H1 (cell line): ENCODE results near the gene AFF4. TPM values are rescaled to one million over a fixed set of nuclear protein-coding genes. Genes with fewer than 3 reads are reported as not detected.

ENCODE experiments used
- CTCF ChIA-PET: fragments of 300-600 bp; sonication (Branson Sonifier 250); formaldehyde crosslinking; loops from one replicate; lab custom pipeline; 2021; ENCODE audit not compliant: partially characterized antibody; lab: Charles Lee
- POLR2A ChIA-PET: fragments of 300-600 bp; sonication (Branson Sonifier 250); formaldehyde crosslinking; loops from one replicate; lab custom pipeline; 2021; ENCODE audit warnings: inconsistent platforms; ENCODE audit not compliant: partially characterized antibody; lab: Charles Lee
- DNase-seq, 2 experiments: peaks; one replicate each; pipeline versions ENCODE4 v3.0.0 to v3.0.0-alpha.2; 2010 to 2022; ENCODE audit warnings: low spot score in 2 of 2, low read depth in 1 of 2, mixed read lengths in 1 of 2
- FAIRE-seq: peaks from 2 replicates; lab custom pipeline; 2011; peaks lifted over from hg19 to GRCh38; lab: Jason Lieb, UNC
- H2AFZ ChIP-seq: 2 replicates; pipeline ENCODE4 v1.8.1; 2012; ENCODE audit warnings: low read length, inconsistent platforms
- H2AK5ac ChIP-seq: 2 replicates; pipeline ENCODE4 v1.6.1; 2013; ENCODE audit warnings: low read depth, low read length
- H2BK120ac ChIP-seq: replicated peaks from 2 replicates; pipeline ENCODE3; 2013; ENCODE audit warnings: low read depth, low read length, inconsistent platforms
- H2BK12ac ChIP-seq: 2 replicates; pipeline ENCODE4 v1.6.1; 2013; ENCODE audit warnings: low read depth, low read length
- H2BK15ac ChIP-seq: 2 replicates; pipeline ENCODE4 v1.6.1; 2013; ENCODE audit warnings: low read length
- H2BK20ac ChIP-seq: 2 replicates; pipeline ENCODE4 v1.6.1; 2013; ENCODE audit warnings: low read length
- H2BK5ac ChIP-seq: 2 replicates; pipeline ENCODE4 v1.6.1; 2013; ENCODE audit warnings: low read depth, low read length
- H3K14ac ChIP-seq: 2 replicates; pipeline ENCODE4 v1.6.1; 2013; ENCODE audit warnings: inconsistent platforms; ENCODE audit not compliant: insufficient read length
- H3K18ac ChIP-seq: 2 replicates; pipeline ENCODE4 v1.6.1; 2013; ENCODE audit warnings: low read length; ENCODE audit errors: extremely low read depth
- H3K23ac ChIP-seq: 2 replicates; pipeline ENCODE4 v1.6.1; 2013; ENCODE audit warnings: inconsistent platforms; ENCODE audit not compliant: insufficient read length
- H3K23me2 ChIP-seq: 2 replicates; pipeline ENCODE4 v1.6.1; 2013; ENCODE audit warnings: low read depth, low read length
- H3K27ac ChIP-seq: 2 replicates; pipeline ENCODE4 v1.6.1; 2011; ENCODE audit warnings: low read depth, low read length, inconsistent platforms
- H3K27me3 ChIP-seq, 4 experiments: replicated peaks in 1 of 4; 1 replicate in 1 of 4; 2 replicates in 3 of 4; pipeline versions ENCODE4 v1.6.1 to v1.8.1; 2011 to 2013; ENCODE audit warnings: low read length in 3 of 4, mild to moderate bottlenecking in 3 of 4, inconsistent platforms in 2 of 4, mixed read lengths in 2 of 4, moderate library complexity in 1 of 4; ENCODE audit not compliant: control insufficient read depth in 3 of 4, insufficient read depth in 3 of 4; ENCODE audit errors: extremely low read depth in 1 of 4
- H3K36me3 ChIP-seq, 4 experiments: 2 replicates each; pipeline versions ENCODE4 v1.6.1 to v1.8.1; 2011 to 2013; ENCODE audit warnings: mild to moderate bottlenecking in 4 of 4, low read length in 3 of 4, moderate library complexity in 2 of 4, control low read depth in 1 of 4, inconsistent platforms in 1 of 4; ENCODE audit not compliant: insufficient read depth in 4 of 4, control insufficient read depth in 2 of 4
- H3K4ac ChIP-seq: replicated peaks from 2 replicates; pipeline ENCODE3; 2013; ENCODE audit warnings: low read length, low read depth, mixed read lengths, inconsistent platforms; ENCODE audit not compliant: insufficient read length
- H3K4me1 ChIP-seq, 4 experiments: replicated peaks in 1 of 4; 1 replicate in 1 of 4; 2 replicates in 3 of 4; pipeline versions ENCODE4 v1.6.1 to v1.8.1; 2011 to 2013; ENCODE audit warnings: low read length in 3 of 4, inconsistent platforms in 2 of 4, mixed read lengths in 1 of 4; ENCODE audit not compliant: insufficient read depth in 4 of 4, control insufficient read depth in 3 of 4
- H3K4me2 ChIP-seq, 2 experiments: 2 replicates each; pipeline versions ENCODE4 v1.6.1 to v1.8.1; 2011 to 2013; ENCODE audit warnings: low read depth in 2 of 2, low read length in 2 of 2, control low read depth in 1 of 2, inconsistent platforms in 1 of 2, mild to moderate bottlenecking in 1 of 2; ENCODE audit not compliant: insufficient read depth in 1 of 2
- H3K4me3 ChIP-seq, 4 experiments: fragments of 200-600, 300-600 bp in 1 of 4; sonication (generic), shearing (Covaris generic), sonication (Bioruptor Twin) in 1 of 4; 2 replicates each; pipeline versions ENCODE4 v1.5.1 to v1.8.1; 2011 to 2016; ENCODE audit warnings: low read length in 4 of 4, low read depth in 3 of 4, control low read depth in 2 of 4, inconsistent platforms in 2 of 4, mild to moderate bottlenecking in 2 of 4, mixed read lengths in 1 of 4, moderate library complexity in 1 of 4; ENCODE audit not compliant: insufficient read depth in 2 of 4; ENCODE audit errors: extremely low read depth in 1 of 4
- H3K56ac ChIP-seq: replicated peaks from 2 replicates; pipeline ENCODE3; 2013; ENCODE audit warnings: low read depth, mild to moderate bottlenecking, mixed read lengths, low read length, inconsistent platforms; ENCODE audit not compliant: insufficient read length
- H3K79me1 ChIP-seq: 2 replicates; pipeline ENCODE4 v1.6.1; 2013; ENCODE audit warnings: low read depth, low read length, control low read depth
- H3K79me2 ChIP-seq, 2 experiments: 2 replicates each; pipeline versions ENCODE4 v1.6.1 to v1.8.1; 2012 to 2013; ENCODE audit warnings: low read length in 2 of 2, mild to moderate bottlenecking in 2 of 2, inconsistent platforms in 1 of 2; ENCODE audit not compliant: insufficient read depth in 2 of 2, control insufficient read depth in 1 of 2
- H3K9ac ChIP-seq, 4 experiments: replicated peaks in 1 of 4; 1 replicate in 1 of 4; 2 replicates in 3 of 4; pipeline versions ENCODE4 v1.6.1 to v1.8.1; 2011 to 2013; ENCODE audit warnings: low read depth in 3 of 4, low read length in 3 of 4, control low read depth in 2 of 4, mild to moderate bottlenecking in 2 of 4, moderate library complexity in 2 of 4, inconsistent platforms in 1 of 4; ENCODE audit errors: extremely low read depth in 1 of 4
- H3K9me3 ChIP-seq, 2 experiments: 2 replicates each; pipeline versions ENCODE4 v1.6.1 to v1.8.1; 2012 to 2013; ENCODE audit warnings: mild to moderate bottlenecking in 2 of 2, moderate library complexity in 2 of 2, control low read depth in 1 of 2, inconsistent platforms in 1 of 2, low read depth in 1 of 2, low read length in 1 of 2, mixed read lengths in 1 of 2; ENCODE audit not compliant: insufficient read depth in 2 of 2
- H4K20me1 ChIP-seq, 2 experiments: replicated peaks in 1 of 2; 2 replicates each; pipeline versions ENCODE3 to v1.8.1; 2011 to 2013; ENCODE audit warnings: inconsistent platforms in 2 of 2, low read length in 2 of 2, mild to moderate bottlenecking in 1 of 2; ENCODE audit not compliant: insufficient read depth in 2 of 2, control insufficient read depth in 1 of 2
- H4K5ac ChIP-seq: 2 replicates; pipeline ENCODE4 v1.6.1; 2013; ENCODE audit warnings: low read length, low read depth, mixed read lengths, inconsistent platforms; ENCODE audit not compliant: insufficient read length
- H4K8ac ChIP-seq: 2 replicates; pipeline ENCODE4 v1.8.0; 2013; ENCODE audit warnings: mild to moderate bottlenecking, moderate library complexity, low read length, inconsistent platforms; ENCODE audit not compliant: insufficient read depth; ENCODE audit errors: extremely low read depth
- H4K91ac ChIP-seq: replicated peaks from 2 replicates; pipeline ENCODE3; 2013; ENCODE audit warnings: low read length, mixed read lengths, inconsistent platforms; ENCODE audit not compliant: insufficient read length
- CBX5 ChIP-seq: fragments of 300-800, 300-1000 bp; sonication (generic); IDR thresholded peaks from 2 replicates; pipeline ENCODE4 v1.7.1; 2016; ENCODE audit warnings: antibody characterized with exemption, low read length, low read depth
- CEBPB ChIP-seq: IDR thresholded peaks from 2 replicates; pipeline ENCODE4 v1.6.1; 2012; ENCODE audit warnings: low read depth, low read length
- CREB1 ChIP-seq: IDR thresholded peaks from 2 replicates; pipeline ENCODE4 v1.6.1; 2012; ENCODE audit warnings: inconsistent platforms
- CTCF ChIP-seq, 3 experiments: IDR thresholded peaks; 1 replicate in 2 of 3; 2 replicates in 1 of 3; pipeline versions ENCODE4 v1.5.1 to v1.6.1; 2011; ENCODE audit warnings: low read length in 3 of 3, mild to moderate bottlenecking in 3 of 3, inconsistent platforms in 2 of 3, low read depth in 1 of 3, moderate library complexity in 1 of 3; ENCODE audit not compliant: insufficient read depth in 1 of 3; ENCODE audit errors: control extremely low read depth in 1 of 3
- EGR1 ChIP-seq: IDR thresholded peaks from 2 replicates; pipeline ENCODE4 v1.6.1; 2011; ENCODE audit warnings: low read depth, low read length, borderline replicate concordance
- EP300 ChIP-seq, 2 experiments: IDR thresholded peaks; 1 replicate in 1 of 2; 2 replicates in 1 of 2; pipeline ENCODE4 v1.6.1; 2011 to 2012; ENCODE audit warnings: low read depth in 2 of 2, low read length in 2 of 2, mild to moderate bottlenecking in 2 of 2, borderline replicate concordance in 1 of 2, inconsistent platforms in 1 of 2, moderate library complexity in 1 of 2
- HDAC6 ChIP-seq: IDR thresholded peaks from one replicate; pipeline ENCODE4 v1.7.1; 2012; ENCODE audit warnings: low read depth, mild to moderate bottlenecking, inconsistent platforms, low read length, moderate library complexity
- NRF1 ChIP-seq: IDR thresholded peaks from 2 replicates; pipeline ENCODE4 v1.6.1; 2011; ENCODE audit warnings: mild to moderate bottlenecking, low read depth, low read length, improper control_type of control experiment
- POLR2AphosphoS5 ChIP-seq: IDR thresholded peaks from 2 replicates; pipeline ENCODE4 v1.6.1; 2011; ENCODE audit warnings: low read depth, low read length
- POU5F1 ChIP-seq: IDR thresholded peaks from 2 replicates; pipeline ENCODE4 v1.6.1; 2011; ENCODE audit warnings: low read depth, mild to moderate bottlenecking, low read length, moderate library complexity
- RBBP5 ChIP-seq: IDR thresholded peaks from 2 replicates; pipeline ENCODE4 v1.7.1; 2012; ENCODE audit warnings: low read depth, mild to moderate bottlenecking, inconsistent platforms, low read length, moderate library complexity, borderline replicate concordance
- SRF ChIP-seq: IDR thresholded peaks from 2 replicates; pipeline ENCODE4 v1.6.1; 2011; ENCODE audit warnings: mild to moderate bottlenecking, low read depth, low read length, moderate library complexity
- TEAD4 ChIP-seq: IDR thresholded peaks from 2 replicates; pipeline ENCODE4 v1.6.1; 2012; ENCODE audit warnings: low read depth, low read length, inconsistent platforms, mixed read lengths
- WGBS, 2 experiments: shearing (Covaris generic) in 1 of 2; methylation state at CpG; one replicate each; pipeline versions ENCODE4 v1.1.6 to v1.1.7; 2013 to 2015; ENCODE audit warnings: low lambda C conversion rate in 2 of 2, mixed read lengths in 2 of 2, inconsistent platforms in 1 of 2, low coverage in 1 of 2, missing lambda C conversion rate in 1 of 2; ENCODE audit not compliant: insufficient replicate concordance in 2 of 2, insufficient coverage in 1 of 2, insufficient read length in 1 of 2; ENCODE audit errors: extremely low coverage in 1 of 2, missing lambda C conversion rate in 1 of 2; 5-methylcytosine and 5-hydroxymethylcytosine counted together
- polyA plus RNA-seq, 7 experiments: library from polyadenylated mRNA; depleted of rRNA in 3 of 7; stranded (reverse) in 5 of 7; unstranded in 2 of 7; fragments of >200 nt in 5 of 7; fragments of 200-250 nt in 2 of 7; gene quantifications; 1 replicate in 5 of 7; 2 replicates in 1 of 7; 4 replicates in 1 of 7; pipeline versions ENCODE4 v1.2.1 to v1.2.3, GENCODE V29; 2011 to 2013; ENCODE audit warnings: missing spikeins in 2 of 7, mixed read lengths in 2 of 7
- total RNA-seq: library from RNA; stranded (reverse); fragmentation: NEBNext Ultra II Directional; extraction: Animal tissue kit (Norgen Biotek cat#: 25700); gene quantifications from 2 replicates; pipeline ENCODE4 v1.2.1, GENCODE V29; 2021

AFF4 gene
- total and polyA plus RNA-seq, 2 of the 8 experiments (the other 6 are each of a cell fraction or from before 2014, with no cell fraction given), result 12.0 to 61.4 TPM

DNA sequence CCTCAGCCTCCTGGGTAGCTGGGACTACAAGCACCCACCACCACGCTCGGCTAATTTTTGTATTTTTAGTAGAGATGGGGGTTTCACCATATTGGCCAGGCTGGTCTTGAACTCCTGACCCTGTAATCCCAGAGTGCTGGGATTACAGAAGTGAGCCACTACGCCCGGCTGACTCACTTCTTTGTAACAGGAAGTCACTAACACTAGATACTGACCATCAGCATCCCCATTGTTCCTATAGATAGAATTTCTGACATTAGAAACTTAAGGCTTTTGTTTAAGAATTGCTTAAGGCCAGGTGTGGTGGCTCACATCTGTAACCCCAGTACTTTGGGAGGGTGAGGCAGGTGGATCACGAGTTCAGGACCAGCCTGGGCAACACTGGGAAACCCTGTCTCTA lies 47.8 kb downstream of the AFF4 start:
- H3K4me1 ChIP-seq, result no peaks in the 10 kb centered on the region
- no peak overlapping the region for H3K4ac ChIP-seq
- H3K9me3 ChIP-seq, result no peaks in the 10 kb centered on the region
- H3K9ac ChIP-seq, result no peak overlapping the region
- no peak overlapping the region for H3K18ac ChIP-seq
- H3K79me1 ChIP-seq, result no peaks in the 10 kb centered on the region; the same call in 1 of the 2 replicates
- POLR2A ChIA-PET, result no interaction called here
- H4K91ac ChIP-seq, result no peak overlapping the region
- no peak overlapping the region for H2BK5ac ChIP-seq
- H4K20me1 ChIP-seq, result peaks cover 2 to 3% of the 10 kb centered on the region in 2 experiments
- H2BK15ac ChIP-seq, result no peak overlapping the region
- no peak overlapping the region for H3K4me3 ChIP-seq
- no peak overlapping the region for H2BK120ac ChIP-seq
- no peak overlapping the region for H3K14ac ChIP-seq
- DNase-seq (no peak), FAIRE-seq (no peak)
- H2BK12ac ChIP-seq, result no peak overlapping the region
- CTCF ChIA-PET, result no interaction called here
- no peak overlapping the region for H3K4me2 ChIP-seq
- no peak overlapping the region for H2BK20ac ChIP-seq
- H2AFZ ChIP-seq, result no peak overlapping the region
- no peaks in the 10 kb centered on the region for H3K27me3 ChIP-seq
- no peak overlapping the region for H4K8ac ChIP-seq
- no peak overlapping the region for H2AK5ac ChIP-seq
- H3K27ac ChIP-seq, result no peak overlapping the region
- H4K5ac ChIP-seq, result no peak overlapping the region
- H3K36me3 ChIP-seq, result peaks cover 0 to 29% (median 2%) of the 10 kb centered on the region in 4 experiments; a peak in 3 of 8 replicates
- no peak overlapping the region for H3K56ac ChIP-seq
- H3K23me2 ChIP-seq, result no peaks in the 10 kb centered on the region; the same call in 1 of the 2 replicates
- 94% methylated on average over 5 of the region's 5 CpGs; no CpG with 5 or more reads in 1 of the 2 experiments for WGBS, 2 experiments
- peaks cover 0 to 6% of the 10 kb centered on the region in 2 experiments; a peak in 2 of 4 replicates for H3K79me2 ChIP-seq
- H3K23ac ChIP-seq, result no peak overlapping the region
- TF ChIP-seq HDAC6, result no peak
- TF ChIP-seq POLR2AphosphoS5, result no peak
- TF ChIP-seq EP300 (IDR thresholded peaks at IDR 0.05; ENCODE audit: borderline replicate concordance in 1 of 2, low read depth in 2 of 2, low read length in 2 of 2), result no peak
- TF ChIP-seq CREB1, result no peak
- no peak for TF ChIP-seq CEBPB
- no peak for TF ChIP-seq CTCF (IDR thresholded peaks at IDR 0.05; ENCODE audit: control extremely low read depth in 1 of 3, insufficient read depth in 1 of 3, low read depth in 1 of 3, low read length in 3 of 3)
- TF ChIP-seq CBX5, result no peak
- no peak for TF ChIP-seq SRF
- TF ChIP-seq RBBP5, result no peak
- no peak for TF ChIP-seq TEAD4
- no peak for TF ChIP-seq POU5F1
- no peak for TF ChIP-seq EGR1
- TF ChIP-seq NRF1, result no peak
